Esophagus muscularis mucosa (tissue), 4 donors: ENCODE measurements around the gene HOTAIR. TPM values are rescaled to one million over a fixed set of nuclear protein-coding genes. Genes with fewer than 3 reads are reported as not detected.

Experiments
- DNase-seq: peaks from one replicate; pipeline ENCODE4 v3.0.0-alpha.2; 2017; ENCODE audit errors: extremely low spot score
- H3K27ac ChIP-seq, 4 donors: fragments of 200-600 bp; sonication (generic); replicated peaks in 1 of 4; 1 replicate in 3 of 4; 2 replicates in 1 of 4; pipeline ENCODE4 v1.5.1; 2016 to 2019; ENCODE audit warnings: mild to moderate bottlenecking in 1 of 4
- H3K27me3 ChIP-seq, 4 donors: fragments of 200-600 bp; sonication (generic); one replicate each; pipeline versions ENCODE4 v1.5.1 to v1.6.0; 2016 to 2019
- H3K36me3 ChIP-seq, 4 donors: fragments of 200-600 bp; sonication (generic); one replicate each; pipeline ENCODE4 v1.5.1; 2016 to 2019
- H3K4me1 ChIP-seq, 4 donors: fragments of 200-600 bp; sonication (generic); one replicate each; pipeline ENCODE4 v1.5.1; 2016 to 2019
- H3K4me3 ChIP-seq, 4 donors: fragments of 200-600 bp; sonication (generic); 1 replicate in 2 of 4; 2 replicates in 2 of 4; pipeline ENCODE4 v1.5.1; 2016 to 2019; ENCODE audit warnings: mild to moderate bottlenecking in 4 of 4, moderate library complexity in 1 of 4
- H3K9me3 ChIP-seq, 4 donors: fragments of 200-600 bp; sonication (generic); 1 replicate in 3 of 4; 2 replicates in 1 of 4; pipeline ENCODE4 v1.5.1; 2016 to 2019
- EP300 ChIP-seq: sonication (generic); formaldehyde crosslinking; IDR thresholded peaks from one replicate; pipeline ENCODE4 v1.6.1; 2017; ENCODE audit warnings: antibody characterized with exemption
- POLR2A ChIP-seq: fragments of 450-650 bp; IDR thresholded peaks from one replicate; pipeline ENCODE4 v1.6.1; 2017; ENCODE audit warnings: antibody characterized with exemption, moderate library complexity, mild to moderate bottlenecking, low read depth
- POLR2AphosphoS5 ChIP-seq, 2 donors: sonication (generic); formaldehyde crosslinking; IDR thresholded peaks; one replicate each; pipeline ENCODE4 v1.6.1; 2017; ENCODE audit warnings: antibody characterized with exemption in 2 of 2
- WGBS: methylation state at CpG from one replicate; pipeline ENCODE4 v1.1.5; 2018; 5-methylcytosine and 5-hydroxymethylcytosine counted together
- intact Hi-C: fragments of 100-400 bp; cut with DNase I; formaldehyde crosslinking; loops from one replicate; pipeline ENCODE4 v1.15.1; 2023
- total RNA-seq, 4 donors: library from RNA; depleted of rRNA; stranded (reverse); fragments of >200 nt; gene quantifications; one replicate each; pipeline versions ENCODE4 v1.1.0 to v1.2.1, GENCODE V29; 2016
- TF ChIP-seq, protein P1 (sequence below), 3 experiments: fragments of 200-600 bp in 2 of 3; fragments of 450-650 bp in 1 of 3; sonication (generic) in 2 of 3; IDR thresholded peaks; one replicate each; pipeline ENCODE4 v1.5.1; 2017 to 2019; ENCODE audit warnings: antibody characterized with exemption in 3 of 3, mild to moderate bottlenecking in 2 of 3, moderate library complexity in 1 of 3

Gene HOTAIR
- total RNA-seq, 4 donors from 2014 or later = not detected

DNA sequence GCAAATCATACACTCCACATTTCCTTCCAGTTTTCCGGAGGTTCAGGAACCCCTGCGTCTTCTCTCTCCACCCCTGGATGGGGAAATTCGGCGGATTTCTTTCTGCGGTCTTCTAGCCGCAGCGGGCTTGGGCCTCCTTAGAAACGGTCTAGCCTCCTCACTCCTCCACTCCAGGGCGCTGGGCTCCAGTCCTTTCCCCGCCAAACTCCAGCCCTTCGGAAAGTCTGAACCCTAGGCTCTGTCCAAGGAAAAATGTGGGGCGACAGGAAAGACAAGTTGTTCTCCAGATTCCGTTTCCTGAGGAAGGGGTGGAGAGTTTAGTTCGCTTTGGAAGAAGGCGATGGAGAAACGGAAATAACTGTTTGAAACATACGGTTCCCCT is 8.8 kb upstream of the HOTAIR start:
- TF ChIP-seq EP300 (no peak), POLR2A (no peak), POLR2AphosphoS5 (IDR thresholded peaks at IDR 0.05) (no peak)
- TF ChIP-seq, protein P1, sequence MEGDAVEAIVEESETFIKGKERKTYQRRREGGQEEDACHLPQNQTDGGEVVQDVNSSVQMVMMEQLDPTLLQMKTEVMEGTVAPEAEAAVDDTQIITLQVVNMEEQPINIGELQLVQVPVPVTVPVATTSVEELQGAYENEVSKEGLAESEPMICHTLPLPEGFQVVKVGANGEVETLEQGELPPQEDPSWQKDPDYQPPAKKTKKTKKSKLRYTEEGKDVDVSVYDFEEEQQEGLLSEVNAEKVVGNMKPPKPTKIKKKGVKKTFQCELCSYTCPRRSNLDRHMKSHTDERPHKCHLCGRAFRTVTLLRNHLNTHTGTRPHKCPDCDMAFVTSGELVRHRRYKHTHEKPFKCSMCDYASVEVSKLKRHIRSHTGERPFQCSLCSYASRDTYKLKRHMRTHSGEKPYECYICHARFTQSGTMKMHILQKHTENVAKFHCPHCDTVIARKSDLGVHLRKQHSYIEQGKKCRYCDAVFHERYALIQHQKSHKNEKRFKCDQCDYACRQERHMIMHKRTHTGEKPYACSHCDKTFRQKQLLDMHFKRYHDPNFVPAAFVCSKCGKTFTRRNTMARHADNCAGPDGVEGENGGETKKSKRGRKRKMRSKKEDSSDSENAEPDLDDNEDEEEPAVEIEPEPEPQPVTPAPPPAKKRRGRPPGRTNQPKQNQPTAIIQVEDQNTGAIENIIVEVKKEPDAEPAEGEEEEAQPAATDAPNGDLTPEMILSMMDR (IDR thresholded peaks at IDR 0.05) = no peak
- peaks cover 21 to 100% (median 91%) of the 10 kb centered on the region in 4 donors for H3K27me3 ChIP-seq
- WGBS = 4% methylated on average over 17 of the region's 17 CpGs
- H3K9me3 ChIP-seq = no peaks in the 10 kb centered on the region
- peaks cover 15 to 32% (median 29%) of the 10 kb centered on the region in 4 donors for H3K4me1 ChIP-seq
- intact Hi-C loops = no loop called here
- H3K36me3 ChIP-seq = no peaks in the 10 kb centered on the region
- no peak overlapping the region for H3K4me3 ChIP-seq
- DNase-seq = no peak
- H3K27ac ChIP-seq = no peak overlapping the region

DNA sequence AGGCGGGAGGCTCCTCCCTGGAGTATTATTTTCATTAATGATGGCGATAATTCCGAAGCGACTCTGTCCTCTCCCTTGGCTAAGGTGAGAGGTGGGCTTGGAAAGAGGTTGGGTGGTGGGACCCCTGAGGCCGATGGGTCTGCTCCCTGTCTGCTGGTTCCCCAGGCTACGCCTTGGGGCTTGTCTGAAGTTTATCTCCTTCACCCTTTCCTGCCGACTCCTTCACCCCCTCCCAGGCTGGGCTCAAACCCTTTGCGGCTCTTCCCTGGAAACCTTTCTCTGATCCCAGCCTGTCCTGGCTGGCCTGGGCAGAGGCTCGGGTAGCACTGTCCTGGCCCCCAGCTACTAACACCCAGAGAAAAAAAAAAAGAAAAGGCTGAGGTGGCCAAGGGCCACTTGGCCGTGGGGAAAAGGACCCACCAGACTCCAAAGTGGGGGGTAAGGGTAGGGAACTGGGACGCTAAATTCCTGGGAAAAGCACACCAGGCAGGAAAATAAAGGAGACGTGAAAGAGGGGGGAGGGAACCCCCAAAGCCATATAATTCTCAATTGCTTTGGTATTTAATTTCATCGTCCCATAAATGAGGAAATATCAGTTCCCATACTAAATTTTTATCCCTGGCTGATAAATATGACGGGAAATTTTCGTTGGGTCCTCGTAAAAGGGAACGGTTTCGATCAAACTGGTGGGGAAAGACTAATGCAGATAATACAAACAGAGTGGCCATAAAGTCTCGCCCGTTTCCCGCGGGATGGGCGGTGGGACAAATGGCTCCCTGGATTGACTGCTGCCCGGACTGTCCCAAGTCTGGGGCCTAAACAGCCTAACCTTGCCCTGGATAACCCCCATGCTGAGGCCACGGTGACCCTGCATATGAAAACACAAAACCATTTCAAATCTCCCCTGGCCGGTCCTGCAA is 8.2 kb upstream of the HOTAIR start:
- Histone ChIP-seq H3K4me1 (peaks cover 15 to 32% (median 29%) of the 10 kb centered on the region in 4 donors), H3K9me3 (no peaks in the 10 kb centered on the region), H3K36me3 (no peaks in the 10 kb centered on the region), H3K27me3 (peaks cover 21 to 100% (median 91%) of the 10 kb centered on the region in 4 donors), H3K27ac (no peak overlapping the region), H3K4me3 (no peak overlapping the region)
- no peak for DNase-seq
- TF ChIP-seq POLR2A = no peak
- 12% methylated on average over 24 of the region's 26 CpGs for WGBS
- intact Hi-C loops = no loop called here

DNA sequence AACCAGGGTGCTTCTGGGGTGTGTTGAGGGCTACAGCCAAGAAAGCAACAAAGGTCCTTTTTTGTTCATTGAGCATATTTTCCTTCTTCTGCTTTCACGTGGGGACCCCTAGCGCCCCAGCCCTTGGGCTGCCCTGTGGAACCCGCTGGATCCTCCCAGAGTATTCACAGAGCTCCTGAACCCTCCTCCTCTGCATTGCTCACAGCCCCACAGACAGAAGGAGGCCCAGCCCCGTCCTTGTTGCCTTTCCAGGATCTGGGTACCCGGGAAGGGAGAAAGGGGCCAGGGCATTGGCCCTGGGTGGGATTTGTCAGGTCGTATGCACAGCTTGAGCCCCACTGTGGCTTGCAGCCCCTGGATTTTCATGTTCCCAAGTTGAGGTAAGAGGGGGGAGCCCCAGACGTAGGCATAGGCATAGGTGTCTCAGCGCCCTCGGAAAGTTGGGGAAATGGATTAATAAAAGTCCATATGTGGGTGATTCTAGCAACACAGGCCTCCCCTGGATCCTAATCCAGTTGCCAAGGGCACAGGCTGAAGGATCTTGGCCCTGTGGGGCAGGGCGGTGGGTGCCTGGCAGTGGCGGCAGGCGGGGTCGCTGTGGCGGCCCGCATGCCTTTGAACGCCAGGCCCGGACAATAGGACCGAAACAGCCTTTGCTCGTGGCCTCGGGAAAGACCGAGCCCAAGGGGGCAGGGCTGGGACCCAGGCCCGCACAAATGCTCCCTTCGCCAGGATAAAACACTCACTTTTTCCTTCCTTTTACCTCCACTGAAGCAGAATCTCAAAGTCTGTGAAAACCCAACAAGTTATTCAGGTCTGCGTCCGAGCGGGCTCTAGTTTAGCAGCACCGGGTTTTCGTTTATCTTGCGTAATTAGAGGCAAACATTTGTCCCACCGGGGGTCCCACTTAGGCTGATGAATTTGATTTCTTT is 7.1 kb upstream of the HOTAIR start:
- no peaks in the 10 kb centered on the region for H3K9me3 ChIP-seq
- H3K4me3 ChIP-seq = no peak overlapping the region
- TF ChIP-seq, protein P1 (IDR thresholded peaks at IDR 0.05) = no peak
- TF ChIP-seq POLR2A (no peak), EP300 (no peak), POLR2AphosphoS5 (IDR thresholded peaks at IDR 0.05) (no peak)
- no peaks in the 10 kb centered on the region for H3K36me3 ChIP-seq
- peaks cover 21 to 100% (median 90%) of the 10 kb centered on the region in 4 donors for H3K27me3 ChIP-seq
- intact Hi-C loops = no loop called here
- H3K27ac ChIP-seq = no peak overlapping the region
- WGBS = 22% methylated on average over 28 of the region's 30 CpGs
- DNase-seq = no peak
- H3K4me1 ChIP-seq = peaks cover 15 to 32% (median 29%) of the 10 kb centered on the region in 4 donors

GRCh38 chr12:53980802-53981496 is 6.2 kb upstream of the HOTAIR start:
- TF ChIP-seq POLR2AphosphoS5 (IDR thresholded peaks at IDR 0.05) (no peak), EP300 (no peak), POLR2A (no peak)
- TF ChIP-seq, protein P1 (IDR thresholded peaks at IDR 0.05) = no peak
- no peak for DNase-seq
- no peaks in the 10 kb centered on the region for H3K9me3 ChIP-seq
- H3K27me3 ChIP-seq = peaks cover 21 to 100% (median 89%) of the 10 kb centered on the region in 4 donors
- no peak overlapping the region for H3K27ac ChIP-seq
- no peak overlapping the region for H3K4me3 ChIP-seq
- WGBS = 28% methylated on average over 15 of the region's 15 CpGs
- H3K36me3 ChIP-seq = no peaks in the 10 kb centered on the region
- peaks cover 10 to 26% (median 23%) of the 10 kb centered on the region in 4 donors for H3K4me1 ChIP-seq
- intact Hi-C loops = no loop called here
